ENCODE measurements around the gene PEX11G. TPM values are rescaled to one million over a fixed set of nuclear protein-coding genes. Genes with fewer than 3 reads are reported as not detected.

The PEX11G gene
- total RNA-seq = 0.45 and 0.57 TPM in 2 replicates

DNA sequence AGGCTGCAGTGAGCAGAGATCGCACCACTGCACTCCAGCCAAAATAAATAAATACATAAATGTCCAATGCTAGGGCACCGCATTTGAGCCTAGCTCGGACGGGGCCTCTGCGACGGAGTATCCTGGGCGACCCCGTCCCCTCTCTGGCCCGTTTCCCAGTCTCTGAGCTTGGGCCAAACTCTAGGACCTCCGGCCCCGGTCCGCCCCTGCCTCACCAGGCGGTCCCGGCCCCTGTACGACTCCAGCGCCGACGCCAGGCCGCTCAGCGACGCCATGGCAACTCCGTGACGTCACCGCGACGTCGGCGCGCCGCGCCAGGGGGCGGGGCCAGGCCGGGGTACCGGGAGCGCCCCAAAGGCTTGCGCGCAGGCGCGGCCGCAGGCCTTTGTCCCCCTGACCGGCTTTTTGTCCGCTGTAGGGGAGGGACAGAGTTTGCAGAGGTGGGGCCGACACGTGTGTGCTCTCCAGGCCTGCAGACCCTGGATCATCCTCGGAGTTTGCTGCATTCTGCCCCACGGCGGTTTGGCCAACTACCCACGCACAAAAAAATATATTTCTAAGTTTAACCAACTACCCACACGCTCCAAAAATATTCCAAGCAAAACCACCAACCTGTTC lies at the start of gene PEX11G:
Gene PEX11G, minus strand, starts transcription at position 300 of the 618 bp plus-strand sequence. Its CDS starts 25 bp downstream, at position 275.
- intact Hi-C loops (cut with micrococcal nuclease) = loop anchor here (2.0 kb wide), 1 partner anchor 46 kb away; the partner anchor contains the start of gene PNPLA6

DNA sequence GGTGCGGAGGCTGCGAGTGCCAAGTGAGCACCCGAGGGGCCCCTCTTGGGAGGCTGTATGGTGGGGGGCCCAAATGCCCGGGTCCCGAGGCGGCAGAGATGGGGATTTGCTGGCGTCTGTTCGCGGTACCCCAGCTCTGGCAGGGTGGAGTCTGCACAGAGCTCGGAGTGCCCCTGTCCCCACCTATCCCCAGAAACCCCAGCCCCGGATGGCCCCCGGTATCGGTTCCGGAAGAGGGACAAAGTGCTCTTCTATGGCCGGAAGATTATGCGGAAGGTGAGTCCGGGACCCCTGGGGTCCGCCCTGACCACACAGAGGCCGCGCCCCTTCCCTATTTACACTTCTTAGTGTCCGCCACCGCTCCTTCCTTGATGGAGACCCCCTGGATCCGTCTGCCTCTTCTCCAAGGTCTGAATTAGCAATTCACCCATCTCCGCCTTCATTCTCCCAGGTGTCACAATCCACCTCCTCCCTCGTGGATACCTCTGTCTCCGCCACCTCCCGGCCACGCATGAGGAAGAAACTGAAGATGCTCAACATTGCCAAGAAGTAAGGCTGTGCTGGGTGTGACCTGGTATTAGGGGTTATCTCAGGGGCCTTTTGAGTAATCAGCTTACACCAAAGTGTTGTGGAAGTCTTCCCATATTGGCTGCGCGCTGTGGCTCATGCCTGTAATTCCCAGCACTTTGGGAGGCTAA lies 47.3 kb upstream of the PEX11G start:
- intact Hi-C loops (cut with micrococcal nuclease) = loop anchor here (1.0 to 2.0 kb wide), 2 partner anchors 47 to 93 kb away; partner anchors contain the start of genes PET100, PEX11G and XAB2

DNA sequence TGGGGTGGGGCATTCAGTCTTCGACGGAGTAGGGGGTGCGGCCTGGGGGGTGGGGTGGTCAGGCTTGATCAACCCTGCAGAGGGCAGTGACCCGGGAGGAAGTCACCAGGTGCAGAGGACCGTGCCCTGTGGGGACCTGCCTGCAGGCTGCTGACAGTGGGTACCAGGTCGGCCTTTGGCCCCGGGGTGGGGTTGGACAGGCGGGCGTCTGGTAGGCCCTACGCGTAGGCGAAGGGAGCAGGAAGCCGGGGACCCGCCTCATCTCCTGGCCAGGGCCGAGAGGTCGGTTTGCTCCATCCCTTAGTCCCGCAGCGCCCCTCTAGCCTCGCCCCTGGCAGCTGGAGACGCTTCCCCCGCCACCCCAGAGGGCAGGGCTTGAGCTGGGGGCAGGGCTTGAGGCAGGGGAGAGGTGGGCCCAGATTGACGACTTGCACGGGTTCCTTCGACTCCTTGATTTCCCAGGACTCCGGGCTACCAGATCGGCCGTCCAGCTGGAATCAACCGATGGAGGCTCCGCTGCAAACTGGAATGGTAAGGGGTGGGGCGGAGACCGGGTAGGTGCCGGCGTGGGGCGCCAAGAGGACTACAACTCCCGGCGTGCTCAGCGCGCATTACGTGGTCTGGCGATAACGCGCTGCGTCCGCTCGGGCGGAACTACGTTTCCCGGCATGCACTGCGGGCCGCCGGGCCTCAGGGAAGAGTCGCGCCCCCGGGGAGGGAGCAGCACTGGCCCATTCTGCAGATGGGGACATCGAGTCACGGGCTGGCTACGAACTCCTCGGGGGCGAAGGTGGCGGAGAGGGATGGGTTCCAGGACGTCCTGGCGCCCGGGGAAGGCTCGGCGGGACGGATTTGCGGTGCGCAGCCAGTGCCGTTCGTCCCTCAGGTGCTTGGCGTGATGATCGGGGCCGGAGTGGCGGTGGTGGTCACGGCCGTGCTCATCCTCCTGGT lies 46.5 kb upstream of the PEX11G start, which contains the start of gene PNPLA6:
Gene PNPLA6, plus strand, starts transcription at position 671 of the 951 bp plus-strand sequence. Its CDS starts 72 bp downstream, at position 743.
- intact Hi-C loops (cut with micrococcal nuclease) = loop anchor here (1.0 to 2.0 kb wide), 2 partner anchors 47 to 94 kb away; partner anchors contain the start of genes PET100, PEX11G and XAB2

DNA sequence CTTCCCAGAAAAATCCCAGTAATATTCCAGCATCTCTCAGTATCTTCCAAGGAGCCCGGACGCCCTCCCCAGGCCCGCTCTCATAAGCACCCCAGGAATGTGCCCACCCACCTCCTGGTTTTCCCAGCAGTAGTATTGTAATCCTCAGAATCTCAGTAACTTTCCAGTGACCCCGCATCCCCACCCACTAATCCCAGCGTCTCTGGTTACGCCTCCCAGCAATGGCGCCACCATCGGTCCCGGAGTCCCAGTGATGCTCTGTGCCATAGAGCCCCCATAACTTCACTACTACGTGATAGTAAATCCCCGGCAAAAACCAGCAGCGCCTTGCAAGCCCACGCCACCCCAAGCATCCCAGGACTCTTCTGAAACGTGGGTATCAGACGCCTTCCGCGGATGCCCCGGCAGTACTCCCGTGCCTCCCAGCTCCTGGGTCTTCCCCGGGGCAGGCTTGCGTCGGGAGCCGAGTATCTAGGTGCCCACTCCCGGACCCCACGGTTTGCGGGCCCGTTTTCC lies 45.8 kb upstream of the PEX11G start:
- intact Hi-C loops (cut with micrococcal nuclease) = loop anchor here (1.0 to 2.0 kb wide), 3 partner anchors 12 to 95 kb away; partner anchors contain the start of genes MCOLN1, PET100, PEX11G and XAB2

DNA sequence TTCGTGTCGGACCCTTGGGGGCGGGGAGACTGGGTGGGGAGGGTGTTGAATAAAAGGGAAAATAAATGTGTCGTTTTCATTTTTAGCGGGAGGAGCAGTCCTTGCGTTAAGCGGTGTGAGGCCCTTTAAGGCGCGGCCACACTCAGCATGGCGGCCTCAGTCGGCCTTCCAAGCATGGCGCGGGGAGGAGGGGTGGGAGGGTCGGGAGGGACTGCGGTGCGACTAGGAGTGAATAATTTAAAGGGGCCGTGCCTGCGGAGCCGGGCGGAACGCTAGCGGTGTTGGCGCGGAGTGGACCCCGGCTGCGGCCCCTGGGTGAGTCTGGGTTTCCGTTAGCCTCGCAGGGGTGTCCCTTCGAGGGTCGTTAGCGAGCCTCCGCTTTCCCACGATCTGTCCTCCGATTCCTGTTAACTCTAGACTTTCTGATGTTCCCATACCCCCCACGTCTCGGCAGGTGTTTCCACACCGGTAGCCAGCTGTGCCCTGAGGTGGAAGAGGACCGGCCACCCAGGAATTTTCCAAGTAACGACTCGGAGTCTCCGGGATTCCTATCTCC lies 45.2 kb upstream of the PEX11G start:
- intact Hi-C loops (cut with micrococcal nuclease) = loop anchor here (1.0 to 2.0 kb wide), 2 partner anchors 12 to 45 kb away; partner anchors contain the start of genes MCOLN1 and PEX11G

DNA sequence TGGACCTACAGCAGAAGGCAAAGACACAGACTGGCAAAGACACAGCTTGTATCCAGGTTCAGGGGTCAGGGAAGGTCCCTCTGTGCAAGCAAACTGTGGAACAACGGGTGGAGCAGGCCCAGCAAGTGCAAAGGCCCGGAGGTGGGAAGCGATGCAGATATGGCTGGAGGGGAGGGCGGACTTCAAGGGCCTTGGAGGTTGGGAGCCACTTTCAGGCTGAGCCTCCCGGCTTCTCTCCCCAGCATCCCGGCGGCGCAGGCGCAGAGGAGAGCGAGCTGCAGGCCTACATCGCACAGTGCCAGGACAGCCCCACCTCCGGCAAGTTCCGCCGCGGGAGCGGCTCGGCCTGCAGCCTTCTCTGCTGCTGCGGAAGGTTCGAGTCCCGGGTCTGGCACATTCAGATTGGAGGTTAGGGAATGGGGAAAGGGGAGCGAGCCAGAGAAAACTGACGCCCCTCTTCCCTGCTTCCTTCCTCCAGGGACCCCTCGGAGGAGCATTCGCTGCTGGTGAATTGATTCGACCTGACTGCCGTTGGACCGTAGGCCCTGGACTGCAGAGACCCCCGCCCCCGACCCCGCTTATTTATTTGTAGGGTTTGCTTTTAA lies 44.5 kb upstream of the PEX11G start:
- intact Hi-C loops (cut with micrococcal nuclease) = no loop called here

DNA sequence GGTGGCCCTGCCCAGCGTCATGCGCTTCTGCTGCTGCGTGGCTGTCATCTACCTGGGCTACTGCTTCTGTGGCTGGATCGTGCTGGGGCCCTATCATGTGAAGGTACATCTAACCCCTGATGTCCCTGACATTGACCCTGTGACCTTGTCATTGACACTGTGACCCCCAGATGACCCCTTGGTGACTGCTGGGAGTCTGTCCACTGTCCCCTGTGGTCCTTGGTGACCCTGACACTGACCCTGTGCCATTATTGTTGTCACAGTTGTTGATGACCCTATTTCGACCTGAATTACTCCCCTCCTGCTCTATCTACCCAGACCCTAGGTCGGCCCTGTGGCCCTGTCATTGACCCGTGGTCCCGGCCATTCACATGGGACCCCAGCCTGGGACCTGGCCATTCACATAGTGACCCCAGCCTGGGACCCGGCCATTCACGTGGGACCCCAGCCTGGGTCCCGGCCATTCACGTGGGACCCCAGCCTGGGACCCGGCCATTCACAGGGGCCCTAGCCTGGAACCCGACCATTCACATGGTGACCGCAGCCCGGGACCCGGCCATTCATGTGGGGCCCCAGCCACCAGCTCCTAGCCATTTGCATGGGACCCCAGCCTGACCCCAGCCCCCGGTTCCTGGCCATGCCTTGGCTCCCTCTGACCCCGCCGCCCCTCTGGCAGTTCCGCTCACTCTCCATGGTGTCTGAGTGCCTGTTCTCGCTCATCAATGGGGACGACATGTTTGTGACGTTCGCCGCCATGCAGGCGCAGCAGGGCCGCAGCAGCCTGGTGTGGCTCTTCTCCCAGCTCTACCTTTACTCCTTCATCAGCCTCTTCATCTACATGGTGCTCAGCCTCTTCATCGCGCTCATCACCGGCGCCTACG lies 41.0 kb upstream of the PEX11G start:
- intact Hi-C loops (cut with micrococcal nuclease) = no loop called here

DNA sequence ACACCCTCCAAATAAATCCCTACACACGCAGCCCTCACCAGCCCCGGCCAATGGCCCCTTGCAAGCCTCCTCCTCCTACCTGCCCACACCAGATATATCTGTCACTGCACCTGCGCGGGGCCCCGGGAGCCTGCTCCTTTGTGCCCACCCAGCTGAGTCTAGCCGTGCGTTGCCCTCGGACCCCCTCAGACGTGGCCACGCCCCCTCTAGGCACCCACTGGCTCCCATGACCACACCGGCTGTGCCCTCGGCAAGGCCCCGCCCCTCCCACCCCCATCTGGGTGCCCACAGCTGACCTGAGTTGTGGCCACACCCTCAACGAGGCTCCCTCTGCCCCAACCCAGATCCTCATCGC lies 40.4 kb upstream of the PEX11G start:
- intact Hi-C loops (cut with micrococcal nuclease) = no loop called here

DNA sequence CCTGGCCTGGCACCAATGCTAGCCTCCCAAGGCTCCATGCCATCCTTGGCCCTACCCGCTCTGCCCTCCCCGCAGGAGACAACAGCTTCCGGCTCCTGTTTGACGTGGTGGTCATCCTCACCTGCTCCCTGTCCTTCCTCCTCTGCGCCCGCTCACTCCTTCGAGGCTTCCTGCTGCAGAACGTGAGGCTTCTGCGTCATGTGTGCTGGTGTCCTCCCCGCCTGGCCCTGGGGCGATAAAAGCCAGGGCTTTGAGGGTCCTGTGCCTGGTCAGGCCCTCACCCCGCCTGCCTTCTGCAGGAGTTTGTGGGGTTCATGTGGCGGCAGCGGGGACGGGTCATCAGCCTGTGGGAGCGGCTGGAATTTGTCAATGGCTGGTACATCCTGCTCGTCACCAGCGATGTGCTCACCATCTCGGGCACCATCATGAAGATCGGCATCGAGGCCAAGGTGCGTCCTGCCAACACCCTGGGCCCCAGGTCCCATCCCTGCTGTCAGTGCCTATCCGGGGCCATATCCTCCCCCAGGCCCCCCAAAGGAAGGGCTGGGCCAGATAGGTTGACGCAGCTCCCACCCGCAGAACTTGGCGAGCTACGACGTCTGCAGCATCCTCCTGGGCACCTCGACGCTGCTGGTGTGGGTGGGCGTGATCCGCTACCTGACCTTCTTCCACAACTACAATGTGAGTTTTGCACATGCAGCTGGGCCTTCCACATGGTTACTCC lies 39.8 kb upstream of the PEX11G start:
- intact Hi-C loops (cut with micrococcal nuclease) = no loop called here

DNA sequence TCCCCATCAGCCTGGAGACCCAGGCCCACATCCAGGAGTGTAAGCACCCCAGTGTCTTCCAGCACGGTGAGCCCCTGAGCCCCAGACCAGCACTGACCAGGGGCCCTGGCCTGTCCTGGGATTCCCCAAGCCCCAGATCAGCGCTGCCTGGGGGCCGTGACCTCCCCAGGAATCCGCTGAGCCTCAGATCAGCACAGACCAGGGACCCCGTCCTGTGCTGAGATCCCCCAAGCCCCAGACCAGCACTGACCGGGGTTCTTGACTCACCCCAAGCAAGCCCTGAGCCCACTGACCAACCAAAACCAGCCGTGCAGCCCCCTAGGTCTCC lies 39.3 kb upstream of the PEX11G start:
- intact Hi-C loops (cut with micrococcal nuclease) = no loop called here

DNA sequence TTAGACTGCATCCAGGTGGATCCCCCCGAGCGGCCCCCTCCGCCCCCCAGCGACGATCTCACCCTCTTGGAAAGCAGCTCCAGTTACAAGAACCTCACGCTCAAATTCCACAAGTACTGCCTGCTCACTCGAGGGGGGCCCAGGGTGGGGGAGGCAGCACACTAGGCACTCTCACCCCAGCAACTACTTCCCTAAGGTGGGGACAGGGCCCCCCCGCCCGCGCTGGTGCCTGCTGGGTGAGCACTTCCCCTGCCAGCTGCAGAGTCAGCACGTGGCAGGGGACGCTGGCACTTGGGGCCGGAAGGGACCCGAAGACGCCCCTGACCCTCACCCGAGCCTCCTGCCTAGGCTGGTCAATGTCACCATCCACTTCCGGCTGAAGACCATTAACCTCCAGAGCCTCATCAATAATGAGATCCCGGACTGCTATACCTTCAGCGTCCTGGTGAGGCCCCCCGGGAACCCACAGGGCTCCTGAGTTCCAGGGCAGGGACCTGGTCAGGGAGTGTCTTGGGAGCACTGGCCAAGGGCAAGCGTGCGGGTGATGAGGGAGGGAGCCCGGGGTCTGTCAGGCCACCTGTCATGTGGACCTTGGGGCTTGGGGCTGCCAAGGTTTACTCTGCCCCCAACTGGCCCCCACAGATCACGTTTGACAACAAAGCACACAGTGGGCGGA lies 38.8 kb upstream of the PEX11G start:
- intact Hi-C loops (cut with micrococcal nuclease) = no loop called here

DNA sequence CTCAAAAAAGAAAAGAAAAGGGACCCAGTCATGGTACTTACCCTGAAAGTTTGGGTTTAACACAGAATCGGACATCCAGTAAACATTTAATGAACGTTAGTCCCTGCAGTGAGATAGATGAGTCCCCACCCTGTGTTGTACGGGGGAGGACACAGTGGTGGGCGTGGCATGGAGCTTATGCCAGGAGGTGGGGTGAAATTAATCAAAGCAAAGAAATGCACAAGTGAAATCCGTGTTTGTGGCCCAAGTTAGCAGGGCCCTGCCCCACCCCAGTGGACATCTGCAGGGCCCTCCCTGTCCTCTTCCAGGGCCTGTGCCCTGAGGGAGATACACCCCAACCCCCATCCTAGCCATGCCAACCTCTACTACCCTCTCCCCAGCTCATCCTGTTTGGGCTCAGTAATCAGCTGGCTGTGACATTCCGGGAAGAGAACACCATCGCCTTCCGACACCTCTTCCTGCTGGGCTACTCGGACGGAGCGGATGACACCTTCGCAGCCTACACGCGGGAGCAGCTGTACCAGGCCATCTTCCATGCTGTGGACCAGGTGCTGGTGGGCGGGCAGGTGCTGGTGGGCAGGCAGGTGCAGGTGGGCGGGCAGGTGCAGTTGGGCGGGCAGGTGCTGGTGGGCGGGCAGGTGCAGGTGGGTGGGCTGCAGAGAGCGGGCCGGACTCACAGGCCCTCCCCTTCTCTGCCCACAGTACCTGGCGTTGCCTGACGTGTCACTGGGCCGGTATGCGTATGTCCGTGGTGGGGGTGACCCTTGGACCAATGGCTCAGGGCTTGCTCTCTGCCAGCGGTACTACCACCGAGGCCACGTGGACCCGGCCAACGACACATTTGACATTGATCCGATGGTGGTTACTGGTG lies 37.5 kb upstream of the PEX11G start:
- intact Hi-C loops (cut with micrococcal nuclease) = no loop called here

DNA sequence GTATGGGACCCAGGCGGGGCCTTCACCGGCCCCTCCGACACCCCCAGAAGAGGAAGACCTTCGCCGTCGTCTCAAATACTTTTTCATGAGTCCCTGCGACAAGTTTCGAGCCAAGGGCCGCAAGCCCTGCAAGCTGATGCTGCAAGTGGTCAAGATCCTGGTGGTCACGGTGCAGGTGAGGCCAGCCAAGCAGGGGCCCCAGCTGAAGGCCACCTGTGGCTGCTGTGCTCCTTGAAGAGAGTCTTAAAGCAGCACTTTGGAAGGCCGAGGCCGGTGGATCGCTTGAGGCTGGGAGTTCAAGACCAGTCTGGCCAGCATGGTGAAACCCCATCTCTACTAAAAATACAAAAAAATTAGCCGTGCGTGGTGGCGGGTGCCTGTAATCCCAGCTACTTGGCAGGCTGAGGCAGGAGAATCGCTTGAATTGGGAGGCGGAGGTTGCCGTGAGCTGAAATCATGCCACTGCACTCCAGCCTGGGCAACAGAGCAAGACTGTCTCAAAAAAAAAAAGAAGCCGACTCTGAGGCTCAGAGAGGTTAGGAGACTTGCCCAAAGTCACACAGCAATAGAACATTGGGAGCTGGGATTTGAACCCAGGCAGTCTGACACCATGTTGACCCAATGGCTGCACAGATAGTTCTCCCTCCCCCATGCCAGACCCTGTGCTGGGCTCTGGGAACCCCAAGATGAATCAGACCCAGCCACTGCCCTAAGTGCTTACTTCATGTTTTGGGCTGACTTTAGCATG lies 36.3 kb upstream of the PEX11G start:
- intact Hi-C loops (cut with micrococcal nuclease) = no loop called here

DNA sequence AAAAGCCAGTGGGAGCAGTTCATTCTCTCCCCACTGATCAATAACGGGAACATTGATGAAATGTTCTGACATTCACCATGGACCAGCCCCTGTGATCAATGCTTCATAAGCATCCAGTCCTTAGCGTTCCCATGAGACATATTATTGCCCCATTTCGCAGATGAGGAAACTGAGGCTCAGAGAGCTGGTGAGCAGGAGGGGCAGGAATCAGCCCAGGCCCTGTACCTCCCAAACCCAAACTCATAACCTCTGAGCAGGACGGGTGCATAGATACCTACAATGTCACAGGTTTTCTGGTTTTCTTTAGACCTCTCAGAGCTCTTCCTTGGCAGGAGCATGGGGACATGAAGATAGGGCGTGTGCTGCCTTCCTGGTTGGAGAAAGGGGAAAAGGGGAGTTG lies 35.7 kb upstream of the PEX11G start:
- intact Hi-C loops (cut with micrococcal nuclease) = no loop called here

DNA sequence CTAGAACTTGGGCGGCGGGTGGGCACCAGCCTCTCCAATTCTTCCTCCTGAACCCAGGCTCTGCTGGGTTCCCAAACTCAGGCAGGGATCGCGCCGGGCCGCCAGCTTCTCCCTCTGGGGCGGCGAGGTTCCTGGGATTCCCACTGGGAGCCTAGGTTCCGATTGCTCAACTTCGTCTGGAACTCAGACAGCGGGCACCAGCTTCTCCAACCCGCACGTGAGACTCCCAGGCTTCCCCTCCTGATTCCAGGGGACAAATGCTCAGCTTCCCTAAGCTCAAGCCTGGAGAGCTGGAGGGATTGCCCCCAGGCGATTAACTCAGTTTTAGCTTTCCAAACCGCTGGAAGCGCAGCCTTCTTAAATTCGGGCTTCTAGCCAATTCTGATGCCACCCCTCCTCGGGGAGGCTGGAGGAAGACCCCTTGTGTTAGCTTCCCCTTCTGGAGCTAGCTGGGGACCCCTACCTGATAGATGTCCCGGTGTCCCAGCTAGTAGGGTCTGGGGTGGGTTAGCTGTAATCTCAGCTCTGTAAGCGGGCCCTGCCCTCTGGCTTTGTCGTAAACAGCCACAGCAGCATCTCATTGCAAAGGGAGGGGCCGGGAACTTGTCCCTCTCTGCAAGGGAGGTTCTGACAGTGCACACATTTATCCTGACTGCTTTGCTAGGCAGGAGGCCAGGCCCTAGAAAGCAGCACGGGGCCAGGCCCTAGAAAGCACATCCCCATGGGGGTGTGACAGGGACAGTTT lies 34.3 kb upstream of the PEX11G start:
- intact Hi-C loops (cut with micrococcal nuclease) = loop anchor here (1.0 kb wide), 1 partner anchor 11 kb away; no protein-coding TSS in a partner anchor
